H9 (cell line): Measurements from ENCODE around the gene NUP210. TPM values are rescaled to one million over a fixed set of nuclear protein-coding genes. Genes with fewer than 3 reads are reported as not detected.

Source experiments
- DNase-seq: peaks from one replicate; pipeline ENCODE4 v3.0.0-alpha.2; 2017
- H2AFZ ChIP-seq: one replicate; pipeline ENCODE4 v1.6.1; 2013; ENCODE audit warnings: mild to moderate bottlenecking, low read length, control low read depth, moderate library complexity
- H2AK5ac ChIP-seq: 2 replicates; pipeline ENCODE4 v1.6.1; 2013; ENCODE audit warnings: low read length, control low read depth, mixed read lengths; ENCODE audit not compliant: insufficient read length
- H2BK120ac ChIP-seq: one replicate; pipeline ENCODE4 v1.6.1; 2013; ENCODE audit warnings: low read depth, mild to moderate bottlenecking, low read length, control low read depth, inconsistent platforms; ENCODE audit not compliant: poor library complexity, severe bottlenecking
- H2BK12ac ChIP-seq: 2 replicates; pipeline ENCODE4 v1.6.1; 2013; ENCODE audit warnings: low read length, control low read depth, mixed read lengths, low read depth; ENCODE audit not compliant: insufficient read length
- H2BK15ac ChIP-seq: 2 replicates; pipeline ENCODE4 v1.6.1; 2013; ENCODE audit warnings: low read depth, low read length, control low read depth
- H2BK20ac ChIP-seq: one replicate; pipeline ENCODE4 v1.6.1; 2013; ENCODE audit warnings: low read depth, mild to moderate bottlenecking, low read length, control low read depth, inconsistent platforms; ENCODE audit not compliant: poor library complexity, severe bottlenecking
- H2BK5ac ChIP-seq: 2 replicates; pipeline ENCODE4 v1.6.1; 2013; ENCODE audit warnings: low read length, control low read depth, mixed read lengths; ENCODE audit not compliant: insufficient read length
- H3K14ac ChIP-seq: 2 replicates; pipeline ENCODE4 v1.6.1; 2013; ENCODE audit warnings: low read length, control low read depth; ENCODE audit not compliant: insufficient read depth
- H3K18ac ChIP-seq: 2 replicates; pipeline ENCODE4 v1.6.1; 2013; ENCODE audit warnings: low read depth, mild to moderate bottlenecking, mixed read lengths, low read length, control low read depth; ENCODE audit not compliant: insufficient read length
- H3K23ac ChIP-seq: 2 replicates; pipeline ENCODE4 v1.6.1; 2013; ENCODE audit warnings: low read length, control low read depth, mixed read lengths, low read depth; ENCODE audit not compliant: insufficient read length
- H3K23me2 ChIP-seq: 2 replicates; pipeline ENCODE4 v1.6.1; 2013; ENCODE audit warnings: low read depth, mild to moderate bottlenecking, mixed read lengths, low read length, control low read depth; ENCODE audit not compliant: insufficient read length, poor library complexity, severe bottlenecking
- H3K27ac ChIP-seq: 2 replicates; pipeline ENCODE4 v1.5.1; 2013; ENCODE audit warnings: low read length, control low read depth, mixed read lengths, low read depth; ENCODE audit not compliant: insufficient read length
- H3K27me3 ChIP-seq: 2 replicates; pipeline ENCODE4 v1.6.1; 2013; ENCODE audit warnings: low read length, control low read depth, inconsistent platforms; ENCODE audit not compliant: insufficient read depth
- H3K4ac ChIP-seq: 2 replicates; pipeline ENCODE4 v1.6.1; 2013; ENCODE audit warnings: low read depth, mild to moderate bottlenecking, control low read depth, inconsistent platforms, low read length, moderate library complexity
- H3K4me1 ChIP-seq: 2 replicates; pipeline ENCODE4 v1.6.1; 2013; ENCODE audit warnings: low read length, control low read depth, inconsistent platforms; ENCODE audit not compliant: insufficient read depth
- H3K4me2 ChIP-seq: 2 replicates; pipeline ENCODE4 v1.6.1; 2013; ENCODE audit warnings: low read length, control low read depth, mixed read lengths; ENCODE audit not compliant: insufficient read length, insufficient read depth
- H3K56ac ChIP-seq: 2 replicates; pipeline ENCODE4 v1.6.1; 2013; ENCODE audit warnings: low read depth, mild to moderate bottlenecking, mixed read lengths, low read length, control low read depth; ENCODE audit not compliant: insufficient read length
- H3K79me1 ChIP-seq: 2 replicates; pipeline ENCODE4 v1.6.1; 2013; ENCODE audit warnings: low read depth, mild to moderate bottlenecking, moderate library complexity, low read length, control low read depth, inconsistent platforms; ENCODE audit not compliant: insufficient read depth, poor library complexity, severe bottlenecking
- H3K79me2 ChIP-seq: 2 replicates; pipeline ENCODE4 v1.6.1; 2013; ENCODE audit warnings: low read length, control low read depth, inconsistent platforms; ENCODE audit not compliant: insufficient read depth
- H3K9ac ChIP-seq: 2 replicates; pipeline ENCODE4 v1.6.1; 2013; ENCODE audit warnings: low read length, control low read depth, mixed read lengths; ENCODE audit not compliant: insufficient read length; ENCODE audit errors: extremely low read depth
- H3K9me3 ChIP-seq: one replicate; pipeline ENCODE4 v1.6.1; 2013; ENCODE audit warnings: low read depth, low read length, inconsistent platforms; ENCODE audit not compliant: control insufficient read depth
- H3T11ph ChIP-seq: one replicate; pipeline ENCODE4 v1.6.1; 2013; ENCODE audit warnings: mild to moderate bottlenecking, low read length, control low read depth, inconsistent platforms
- H4K20me1 ChIP-seq: one replicate; pipeline ENCODE4 v1.6.1; 2013; ENCODE audit not compliant: control insufficient read depth, insufficient read length, insufficient read depth
- H4K5ac ChIP-seq: 2 replicates; pipeline ENCODE4 v1.6.1; 2013; ENCODE audit warnings: low read depth, mild to moderate bottlenecking, mixed read lengths, low read length, control low read depth; ENCODE audit not compliant: insufficient read length
- H4K8ac ChIP-seq: replicated peaks from 2 replicates; pipeline ENCODE4 v1.6.1; 2013; ENCODE audit warnings: low read length, control low read depth, mixed read lengths, low read depth; ENCODE audit not compliant: insufficient read length
- H4K91ac ChIP-seq: 2 replicates; pipeline ENCODE4 v1.6.1; 2013; ENCODE audit warnings: low read depth, mild to moderate bottlenecking, moderate library complexity, mixed read lengths, low read length, control low read depth; ENCODE audit not compliant: insufficient read length
- H3K27ac Mint-ChIP-seq, 3 experiments: 2 replicates in 2 of 3; 3 replicates in 1 of 3; pipeline ENCODE4 v1.8.0; 2020 to 2021; ENCODE audit warnings: mixed read lengths in 3 of 3, mild to moderate bottlenecking in 1 of 3, moderate library complexity in 1 of 3
- H3K27me3 Mint-ChIP-seq: 2 replicates; pipeline ENCODE4 v1.8.0; 2021; ENCODE audit warnings: low read depth, mild to moderate bottlenecking, moderate library complexity, mixed read lengths
- H3K36me3 Mint-ChIP-seq, 3 experiments: 2 replicates in 2 of 3; 3 replicates in 1 of 3; pipeline ENCODE4 v1.8.0; 2020 to 2021; ENCODE audit warnings: low read depth in 3 of 3, mixed read lengths in 3 of 3; ENCODE audit not compliant: insufficient read depth in 1 of 3
- H3K4me1 Mint-ChIP-seq, 2 experiments: 2 replicates each; pipeline ENCODE4 v1.8.0; 2020; ENCODE audit warnings: mixed read lengths in 2 of 2
- H3K4me3 Mint-ChIP-seq, 2 experiments: 2 replicates in 1 of 2; 3 replicates in 1 of 2; pipeline ENCODE4 v1.8.0; 2020 to 2021; ENCODE audit warnings: mild to moderate bottlenecking in 2 of 2, mixed read lengths in 2 of 2, moderate library complexity in 1 of 2
- H3K9me3 Mint-ChIP-seq, 2 experiments: 2 replicates in 1 of 2; 3 replicates in 1 of 2; pipeline ENCODE4 v1.8.0; 2020; ENCODE audit warnings: mild to moderate bottlenecking in 2 of 2, mixed read lengths in 2 of 2, moderate library complexity in 1 of 2
- WGBS: extraction: QIAGEN DNeasy Blood & Tissue Kit; methylation state at CpG from one replicate; pipeline ENCODE4 v1.1.7; 2013; ENCODE audit warnings: missing lambda C conversion rate, low lambda C conversion rate, mixed read lengths; ENCODE audit not compliant: insufficient read length; ENCODE audit errors: extremely low coverage; 5-methylcytosine and 5-hydroxymethylcytosine counted together
- total RNA-seq: library from RNA; stranded (reverse); gene quantifications from 2 replicates; pipeline ENCODE4 v1.2.1, GENCODE V29; 2021
- TF ChIP-seq, protein P1 (sequence below): fragments of 200-600 bp; sonication (generic); conservative IDR thresholded peaks from 3 replicates; pipeline ENCODE4 v1.8.0; 2021; ENCODE audit warnings: antibody characterized with exemption, mild to moderate bottlenecking

NUP210 gene
- total RNA-seq, 1 experiment from 2014 or later = 48.8 TPM

- Histone ChIP-seq H2BK5ac (no peak overlapping the region), H3K9me3 (no peaks in the 10 kb centered on the region), H3T11ph (no peak overlapping the region), H3K79me1 (no peaks in the 10 kb centered on the region), H3K14ac (no peak overlapping the region), H2BK15ac (no peak overlapping the region), H2BK120ac (no peak overlapping the region), H3K27me3 (no peaks in the 10 kb centered on the region; the same call in 1 of the 2 replicates), H3K4ac (no peak overlapping the region), H3K27ac (no peak overlapping the region), H2BK20ac (no peak overlapping the region), H2AK5ac (no peak overlapping the region), H4K20me1 (no peaks in the 10 kb centered on the region), H3K79me2 (no peaks in the 10 kb centered on the region), H4K5ac (no peak overlapping the region), H3K4me2 (no peak overlapping the region), H3K18ac (no peak overlapping the region), H2AFZ (no peak overlapping the region), H3K23me2 (no peaks in the 10 kb centered on the region), H4K91ac (no peak overlapping the region), H3K56ac (no peak overlapping the region), H3K23ac (no peak overlapping the region), H4K8ac (no peak overlapping the region), H2BK12ac (no peak overlapping the region), H3K9ac (no peak overlapping the region), H3K4me1 (no peaks in the 10 kb centered on the region)
- H3K36me3 Mint-ChIP-seq = no peaks in the 10 kb centered on the region
- no CpG with 5 or more reads among the region's 5 CpGs for WGBS
- no peak for DNase-seq
- no peak overlapping the region for H3K4me3 Mint-ChIP-seq
- TF ChIP-seq, protein P1, sequence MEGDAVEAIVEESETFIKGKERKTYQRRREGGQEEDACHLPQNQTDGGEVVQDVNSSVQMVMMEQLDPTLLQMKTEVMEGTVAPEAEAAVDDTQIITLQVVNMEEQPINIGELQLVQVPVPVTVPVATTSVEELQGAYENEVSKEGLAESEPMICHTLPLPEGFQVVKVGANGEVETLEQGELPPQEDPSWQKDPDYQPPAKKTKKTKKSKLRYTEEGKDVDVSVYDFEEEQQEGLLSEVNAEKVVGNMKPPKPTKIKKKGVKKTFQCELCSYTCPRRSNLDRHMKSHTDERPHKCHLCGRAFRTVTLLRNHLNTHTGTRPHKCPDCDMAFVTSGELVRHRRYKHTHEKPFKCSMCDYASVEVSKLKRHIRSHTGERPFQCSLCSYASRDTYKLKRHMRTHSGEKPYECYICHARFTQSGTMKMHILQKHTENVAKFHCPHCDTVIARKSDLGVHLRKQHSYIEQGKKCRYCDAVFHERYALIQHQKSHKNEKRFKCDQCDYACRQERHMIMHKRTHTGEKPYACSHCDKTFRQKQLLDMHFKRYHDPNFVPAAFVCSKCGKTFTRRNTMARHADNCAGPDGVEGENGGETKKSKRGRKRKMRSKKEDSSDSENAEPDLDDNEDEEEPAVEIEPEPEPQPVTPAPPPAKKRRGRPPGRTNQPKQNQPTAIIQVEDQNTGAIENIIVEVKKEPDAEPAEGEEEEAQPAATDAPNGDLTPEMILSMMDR = no peak
- H3K27ac Mint-ChIP-seq = no peak overlapping the region
- no peaks in the 10 kb centered on the region; a peak in 1 of 5 replicates for H3K9me3 Mint-ChIP-seq
- peaks cover 4 to 9% of the 10 kb centered on the region in 2 experiments for H3K4me1 Mint-ChIP-seq
- H3K27me3 Mint-ChIP-seq = peaks cover 47% of the 10 kb centered on the region
Observed at GRCh38 chr3:13462822-13463221, 42.7 kb upstream of the NUP210 start.
